GM19468 (cell line): ENCODE data around the gene BNC1.
"Not testable (repeated sequence)": the region's sequence is repeated elsewhere in the genome, so short reads cannot be mapped to it uniquely, and the experiment has no call there.

ENCODE experiments used
- ATAC-seq: cut with Tn5 transposase; IDR thresholded peaks from one replicate; pipeline ENCODE4 v1.9.1; 2021; ENCODE audit warnings: mild to moderate bottlenecking, moderate library complexity, moderate number of reproducible peaks; ENCODE audit not compliant: unreplicated experiment; ENCODE audit errors: extremely low read depth

BNC1 gene

DNA sequence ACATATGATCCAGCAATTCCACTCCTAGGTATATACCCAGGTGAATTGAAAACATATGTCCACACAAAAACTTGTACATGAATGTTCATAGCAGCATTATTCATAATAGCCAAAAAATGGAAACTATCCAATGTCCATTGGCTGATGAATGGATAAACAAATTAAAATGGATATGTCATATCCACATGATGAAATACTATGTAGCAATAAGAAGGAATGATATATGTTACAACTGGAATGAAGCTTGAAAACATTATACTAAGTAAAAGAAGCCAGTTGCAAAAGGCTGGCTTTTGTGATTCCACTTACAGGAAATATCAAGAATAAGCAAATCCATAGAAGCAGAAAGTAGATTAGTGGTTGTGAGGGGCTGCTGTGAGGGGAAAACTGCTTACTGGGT is 33.7 kb downstream of the BNC1 start:
- no peak for ATAC-seq

- ATAC-seq = no peak
Observed at GRCh38 chr15:83249030-83249343, 35.5 kb downstream of the BNC1 start.

- no peak for ATAC-seq
Observed at GRCh38 chr15:83248151-83249029, 36.1 kb downstream of the BNC1 start.

DNA sequence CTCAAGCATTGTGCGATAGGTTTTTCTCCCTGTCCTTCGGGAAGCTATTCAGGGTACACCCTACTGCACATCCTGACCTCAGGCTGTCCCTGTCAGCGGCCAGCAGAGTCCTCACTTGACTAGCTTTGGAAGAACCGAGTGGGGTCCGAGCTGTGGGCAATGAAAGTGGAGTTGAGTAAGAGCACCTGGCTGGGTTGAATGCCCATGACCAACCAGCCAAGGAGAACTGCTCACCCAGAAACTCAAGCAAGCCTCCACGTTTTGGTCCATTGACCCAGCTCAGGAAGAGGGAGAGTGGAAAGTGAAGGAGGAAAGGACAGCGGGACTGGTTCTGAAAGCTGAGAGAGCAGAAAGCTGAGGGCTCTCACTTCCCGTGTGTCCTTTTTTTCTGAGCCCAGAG is 40.8 kb downstream of the BNC1 start:
- no peak for ATAC-seq

DNA sequence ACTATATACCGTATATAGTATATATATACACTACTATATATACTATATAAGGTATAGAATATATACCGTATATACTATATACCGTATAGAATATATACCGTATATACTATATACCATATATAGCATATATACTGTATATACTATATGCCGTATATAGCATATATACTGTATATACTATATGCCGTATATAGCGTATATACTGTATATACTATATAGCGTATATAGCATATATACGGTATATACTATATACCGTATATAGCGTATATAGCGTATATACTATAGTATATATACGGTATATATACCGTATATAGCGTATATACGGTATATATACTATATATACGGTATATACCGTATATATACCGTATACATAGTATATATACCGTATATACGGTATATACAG is 54.2 kb downstream of the BNC1 start:
- ATAC-seq = no peak

DNA sequence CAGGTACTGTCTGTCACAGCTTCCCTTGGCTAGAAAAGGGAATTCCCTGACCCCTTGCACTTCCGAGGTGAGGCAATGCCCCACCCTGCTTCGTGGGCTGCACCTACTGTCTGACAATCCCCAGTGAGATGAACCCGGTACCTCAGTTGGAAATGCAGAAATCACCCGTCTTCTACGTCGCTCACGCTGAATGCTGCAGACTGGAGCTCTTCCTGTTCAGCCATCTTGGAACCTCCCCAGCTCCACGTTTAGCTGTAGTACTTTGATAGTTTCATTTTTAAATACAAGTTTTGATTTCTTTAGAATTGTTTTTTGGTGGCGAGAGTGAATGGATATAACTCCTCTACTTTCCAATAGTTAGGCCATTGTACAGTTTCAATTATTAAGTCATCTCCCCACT is 59.0 kb downstream of the BNC1 start:
- ATAC-seq = no peak

- ATAC-seq = not testable (repeated sequence)
Observed at GRCh38 chr15:83221781-83222180, 62.7 kb downstream of the BNC1 start.

DNA sequence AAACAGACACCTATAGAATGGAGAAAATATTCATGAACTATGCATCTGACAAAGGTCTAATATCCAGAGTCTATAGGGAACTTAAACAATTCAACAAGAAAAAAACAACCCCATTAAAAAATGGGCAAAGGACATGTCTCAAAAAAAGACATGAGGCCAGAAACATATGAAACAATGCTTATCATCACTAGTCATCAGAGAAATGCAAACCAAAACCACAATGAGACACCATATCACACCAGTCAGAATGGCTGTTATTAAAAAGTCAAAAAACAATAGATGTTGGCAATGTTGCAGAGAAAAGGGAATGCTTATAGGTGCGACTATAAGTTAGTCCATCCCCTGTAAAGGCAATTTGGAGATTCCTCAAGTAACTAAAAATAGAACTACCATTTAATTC is 65.4 kb downstream of the BNC1 start:
- ATAC-seq = no peak

GRCh38 chr15:83215306-83215705 is 69.2 kb downstream of the BNC1 start:
- ATAC-seq = no peak

- no peak for ATAC-seq
Observed at GRCh38 chr15:83210619-83211018, 73.8 kb downstream of the BNC1 start.

DNA sequence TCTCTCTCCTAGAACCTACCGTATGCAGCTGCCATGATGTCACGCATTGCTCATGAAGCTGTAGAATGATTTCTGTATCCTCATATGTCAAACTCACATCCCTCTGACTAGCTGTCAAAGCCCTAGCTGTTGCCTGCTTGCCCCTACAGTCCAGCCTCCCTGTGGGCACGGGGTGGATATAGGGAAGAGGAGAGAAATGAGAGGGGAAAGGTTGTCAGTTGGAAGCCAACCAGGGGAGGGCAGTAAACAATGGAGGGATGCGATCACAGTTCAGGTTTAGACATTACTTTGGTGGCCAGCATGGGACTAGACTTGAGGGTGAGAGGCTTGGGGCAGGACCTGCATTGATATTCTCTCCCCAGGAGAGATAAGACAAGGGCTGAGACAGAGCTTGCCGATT is 75.1 kb downstream of the BNC1 start:
- ATAC-seq = no peak

GRCh38 chr15:83208367-83208661 is 76.2 kb downstream of the BNC1 start:
- no peak for ATAC-seq

DNA sequence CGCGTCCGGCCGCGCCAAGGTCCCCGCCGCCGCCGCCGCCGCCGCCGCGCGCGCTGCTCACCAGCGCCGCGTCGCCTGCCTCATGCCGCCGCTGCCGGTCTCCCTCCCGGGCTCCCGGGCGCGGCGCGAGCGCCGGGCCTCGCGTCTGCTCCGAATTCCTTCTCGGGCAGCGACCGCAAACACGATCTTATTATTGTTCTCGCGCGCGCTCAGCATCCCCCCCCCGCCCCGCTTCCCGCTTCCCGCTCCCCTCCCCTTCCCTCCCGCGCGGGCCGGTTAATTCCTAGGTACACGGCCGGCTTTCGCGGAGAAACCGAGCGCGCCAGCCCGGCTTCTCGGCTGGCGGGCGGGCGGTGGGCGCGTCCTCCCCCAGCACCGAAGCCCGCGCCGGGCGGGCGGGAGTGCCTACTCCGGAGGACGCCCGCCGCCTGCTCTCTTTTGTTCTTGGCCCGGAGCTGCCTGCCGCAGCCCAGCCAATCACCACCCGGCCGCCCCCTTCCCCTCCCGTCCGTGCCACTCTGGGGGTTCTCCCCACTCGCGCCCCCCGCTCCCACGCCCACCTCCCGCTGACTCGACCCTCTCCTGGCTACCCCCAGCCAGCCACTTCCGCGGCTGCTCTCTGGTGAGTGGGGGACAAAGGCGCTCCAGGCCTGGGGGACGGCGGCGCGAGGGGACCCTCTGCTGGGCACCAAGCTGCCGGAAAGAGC is 76.7 kb downstream of the BNC1 start, which contains the start of gene HDGFL3:
HDGFL3 (minus strand) TSS at position 164 of the 707 bp plus-strand sequence. CDS start 409 bp downstream, outside the sequence.
- ATAC-seq = no peak

- ATAC-seq = no peak
Observed at GRCh38 chr15:83207009-83207659, 77.3 kb downstream of the BNC1 start.

DNA sequence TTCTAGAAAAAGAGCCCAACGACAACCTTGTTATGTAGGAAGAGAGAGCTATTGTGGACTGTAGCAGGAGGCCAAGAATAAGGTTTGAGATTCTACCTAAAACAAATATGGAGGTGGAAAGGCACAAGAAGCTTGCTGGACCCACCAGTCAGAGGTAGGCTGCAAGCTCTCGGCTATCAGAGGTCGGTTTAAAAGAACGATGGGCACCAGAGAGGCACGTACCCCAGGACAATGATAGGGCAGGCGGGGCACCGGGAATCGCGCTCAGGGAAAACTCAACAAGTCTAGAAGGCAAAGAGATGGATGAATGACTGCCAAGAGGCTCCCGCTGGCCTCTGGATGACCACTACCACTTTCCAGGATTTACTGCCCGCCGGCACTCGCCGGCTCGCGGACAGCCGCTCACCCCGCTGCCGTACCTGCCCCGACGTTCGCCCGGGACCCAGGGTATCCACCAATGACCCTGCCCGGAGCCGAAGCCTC is 77.9 kb downstream of the BNC1 start:
- no peak for ATAC-seq
